Breast epithelium (tissue), 4 donors: ENCODE results near the gene OR7A10. TPM values are rescaled to one million over a fixed set of nuclear protein-coding genes. Genes with fewer than 3 reads are reported as not detected.

ENCODE experiments used
- DNase-seq, 2 donors: peaks; one replicate each; pipeline ENCODE4 v3.0.0-alpha.2; 2019; ENCODE audit warnings: low spot score in 2 of 2
- H3K27ac ChIP-seq, 2 donors: fragments of 200-600 bp; sonication (generic) in 1 of 2; one replicate each; pipeline ENCODE4 v1.5.1; 2016 to 2019; ENCODE audit warnings: mild to moderate bottlenecking in 1 of 2
- H3K27me3 ChIP-seq, 2 donors: fragments of 200-600 bp; sonication (generic) in 1 of 2; one replicate each; pipeline versions ENCODE4 v1.5.1 to v1.6.0; 2017 to 2019; ENCODE audit warnings: control low read depth in 1 of 2, mild to moderate bottlenecking in 1 of 2
- H3K36me3 ChIP-seq: fragments of 200-600 bp; one replicate; pipeline ENCODE4 v1.5.1; 2019
- H3K4me1 ChIP-seq, 2 donors: fragments of 200-600 bp; sonication (generic); one replicate each; pipeline ENCODE4 v1.5.1; 2016 to 2019; ENCODE audit warnings: control low read depth in 1 of 2
- H3K4me3 ChIP-seq, 3 donors: fragments of 200-600 bp; sonication (generic); 1 replicate in 2 of 3; 2 replicates in 1 of 3; pipeline ENCODE4 v1.5.1; 2016 to 2019; ENCODE audit warnings: mild to moderate bottlenecking in 3 of 3, moderate library complexity in 2 of 3
- H3K9me3 ChIP-seq, 2 donors: fragments of 200-600 bp; sonication (generic) in 1 of 2; one replicate each; pipeline ENCODE4 v1.5.1; 2016 to 2019; ENCODE audit warnings: control low read depth in 1 of 2
- POLR2A ChIP-seq: fragments of 450-650 bp; IDR thresholded peaks from one replicate; pipeline ENCODE4 v1.6.1; 2016; ENCODE audit warnings: antibody characterized with exemption, mild to moderate bottlenecking, moderate library complexity
- POLR2AphosphoS5 ChIP-seq, 3 donors: sonication (generic); formaldehyde crosslinking; IDR thresholded peaks; one replicate each; pipeline ENCODE4 v1.6.1; 2017; ENCODE audit warnings: antibody characterized with exemption in 3 of 3
- intact Hi-C: fragments of 100-400 bp; cut with DNase I; formaldehyde crosslinking; loops from one replicate; pipeline ENCODE4 v1.15.1; 2023; ENCODE audit warnings: low total_unique reads
- total RNA-seq, 3 donors: library from RNA; depleted of rRNA; stranded (reverse); fragments of >200 nt; gene quantifications; one replicate each; pipeline ENCODE4 v1.1.0, GENCODE V29; 2016
- TF ChIP-seq, protein P1 (sequence below), 3 donors: fragments of 450-650 bp; IDR thresholded peaks; one replicate each; pipeline ENCODE4 v1.5.1; 2016 to 2017; ENCODE audit warnings: antibody characterized with exemption in 3 of 3, mild to moderate bottlenecking in 3 of 3, moderate library complexity in 3 of 3

The OR7A10 gene
- total RNA-seq, 3 donors from 2014 or later, result not detected

DNA sequence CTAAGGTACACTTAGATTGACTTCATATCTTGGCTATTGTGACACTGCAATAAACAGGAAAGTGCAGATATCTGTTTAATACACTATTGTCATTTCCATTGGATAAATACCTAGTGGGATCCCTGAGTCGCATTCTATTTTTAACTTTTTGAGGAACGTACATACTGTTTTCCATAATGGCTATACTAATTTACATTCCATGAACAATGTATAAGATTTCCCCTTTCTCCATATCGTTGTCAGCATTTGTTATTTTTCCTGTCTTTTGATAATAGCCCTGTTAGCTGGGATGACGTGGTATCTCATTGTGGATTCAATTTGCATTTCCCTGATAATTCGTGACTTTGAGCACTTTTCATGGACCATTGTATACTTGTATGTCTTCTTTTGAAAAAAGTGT, 19.8 kb upstream of the OR7A10 start:
- intact Hi-C loops, result no loop called here
- no peak for TF ChIP-seq POLR2AphosphoS5 (IDR thresholded peaks at IDR 0.05)
- TF ChIP-seq POLR2A, result no peak
- TF ChIP-seq, protein P1, sequence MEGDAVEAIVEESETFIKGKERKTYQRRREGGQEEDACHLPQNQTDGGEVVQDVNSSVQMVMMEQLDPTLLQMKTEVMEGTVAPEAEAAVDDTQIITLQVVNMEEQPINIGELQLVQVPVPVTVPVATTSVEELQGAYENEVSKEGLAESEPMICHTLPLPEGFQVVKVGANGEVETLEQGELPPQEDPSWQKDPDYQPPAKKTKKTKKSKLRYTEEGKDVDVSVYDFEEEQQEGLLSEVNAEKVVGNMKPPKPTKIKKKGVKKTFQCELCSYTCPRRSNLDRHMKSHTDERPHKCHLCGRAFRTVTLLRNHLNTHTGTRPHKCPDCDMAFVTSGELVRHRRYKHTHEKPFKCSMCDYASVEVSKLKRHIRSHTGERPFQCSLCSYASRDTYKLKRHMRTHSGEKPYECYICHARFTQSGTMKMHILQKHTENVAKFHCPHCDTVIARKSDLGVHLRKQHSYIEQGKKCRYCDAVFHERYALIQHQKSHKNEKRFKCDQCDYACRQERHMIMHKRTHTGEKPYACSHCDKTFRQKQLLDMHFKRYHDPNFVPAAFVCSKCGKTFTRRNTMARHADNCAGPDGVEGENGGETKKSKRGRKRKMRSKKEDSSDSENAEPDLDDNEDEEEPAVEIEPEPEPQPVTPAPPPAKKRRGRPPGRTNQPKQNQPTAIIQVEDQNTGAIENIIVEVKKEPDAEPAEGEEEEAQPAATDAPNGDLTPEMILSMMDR (IDR thresholded peaks at IDR 0.05), result no peak

GRCh38 chr19:14843578-14843977, 5.1 kb downstream of the OR7A10 start:
- no peaks in the 10 kb centered on the region for H3K36me3 ChIP-seq
- DNase-seq, result no peak
- intact Hi-C loops, result no loop called here
- no peaks in the 10 kb centered on the region for H3K9me3 ChIP-seq
- TF ChIP-seq POLR2A (no peak), POLR2AphosphoS5 (IDR thresholded peaks at IDR 0.05) (no peak)
- TF ChIP-seq, protein P1 (IDR thresholded peaks at IDR 0.05), result no peak
- H3K4me3 ChIP-seq, result no peak overlapping the region
- no peak overlapping the region for H3K27ac ChIP-seq
- no peaks in the 10 kb centered on the region for H3K4me1 ChIP-seq
- no peaks in the 10 kb centered on the region for H3K27me3 ChIP-seq

More for the DNA sequence above, 19.8 kb upstream of the OR7A10 start:
- DNase-seq, result no peak
- Histone ChIP-seq H3K4me3 (no peak overlapping the region), H3K27ac (no peak overlapping the region), H3K9me3 (no peaks in the 10 kb centered on the region), H3K27me3 (no peaks in the 10 kb centered on the region), H3K4me1 (no peaks in the 10 kb centered on the region), H3K36me3 (no peaks in the 10 kb centered on the region)

DNA sequence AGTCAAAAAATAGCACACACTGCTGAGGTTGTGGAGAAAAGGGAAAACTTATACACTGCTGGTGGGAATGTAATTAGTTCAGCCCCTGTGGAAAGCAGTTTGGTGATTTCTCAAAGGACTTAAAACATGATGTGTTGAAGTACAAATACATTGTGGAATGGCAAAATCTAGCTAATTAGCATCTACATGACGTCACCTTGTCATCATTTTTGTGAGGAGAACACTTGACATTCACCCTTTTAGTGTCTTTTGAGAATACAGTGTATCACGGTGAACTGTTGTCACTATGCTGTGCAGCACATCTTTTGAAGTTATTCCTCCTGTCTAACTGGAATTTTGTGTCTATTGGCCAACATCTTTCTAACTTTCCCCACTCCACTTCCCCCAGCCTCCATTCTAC, 5.6 kb downstream of the OR7A10 start:
- Histone ChIP-seq H3K4me3 (no peak overlapping the region), H3K27me3 (no peaks in the 10 kb centered on the region), H3K36me3 (no peaks in the 10 kb centered on the region), H3K27ac (no peak overlapping the region), H3K4me1 (no peaks in the 10 kb centered on the region), H3K9me3 (no peaks in the 10 kb centered on the region)
- TF ChIP-seq, protein P1 (IDR thresholded peaks at IDR 0.05), result no peak
- TF ChIP-seq POLR2AphosphoS5 (IDR thresholded peaks at IDR 0.05) (no peak), POLR2A (no peak)
- intact Hi-C loops, result no loop called here
- no peak for DNase-seq

GRCh38 chr19:14840206-14840605, 8.5 kb downstream of the OR7A10 start:
- no peaks in the 10 kb centered on the region for H3K9me3 ChIP-seq
- DNase-seq, result no peak
- no peak for TF ChIP-seq POLR2A
- TF ChIP-seq, protein P1 (IDR thresholded peaks at IDR 0.05), result no peak
- TF ChIP-seq POLR2AphosphoS5 (IDR thresholded peaks at IDR 0.05), result no peak
- H3K27ac ChIP-seq, result peak overlapping the region in 1 of 2 donors; percentile 21
- H3K27me3 ChIP-seq, result no peaks in the 10 kb centered on the region
- intact Hi-C loops, result no loop called here
- H3K4me1 ChIP-seq, result no peaks in the 10 kb centered on the region
- H3K4me3 ChIP-seq, result no peak overlapping the region
- H3K36me3 ChIP-seq, result no peaks in the 10 kb centered on the region

GRCh38 chr19:14837391-14837790, 11.3 kb downstream of the OR7A10 start:
- no peaks in the 10 kb centered on the region for H3K4me1 ChIP-seq

More at GRCh38 chr19:14837391-14837790, 11.3 kb downstream of the OR7A10 start:
- H3K27me3 ChIP-seq, result no peaks in the 10 kb centered on the region
- no peak for DNase-seq
- TF ChIP-seq, protein P1 (IDR thresholded peaks at IDR 0.05), result no peak
- TF ChIP-seq POLR2AphosphoS5 (IDR thresholded peaks at IDR 0.05) (no peak), POLR2A (no peak)
- H3K4me3 ChIP-seq, result no peak overlapping the region
- no peaks in the 10 kb centered on the region for H3K9me3 ChIP-seq
- no peak overlapping the region for H3K27ac ChIP-seq
- H3K36me3 ChIP-seq, result no peaks in the 10 kb centered on the region
- intact Hi-C loops, result loop anchor here (5.0 kb wide), 1 partner anchor 1455 kb away; no protein-coding TSS in a partner anchor
